Glutamatergic neuron (in vitro differentiated cells): ENCODE data around the gene BIRC6. TPM values are rescaled to one million over a fixed set of nuclear protein-coding genes. Genes with fewer than 3 reads are reported as not detected.
"Not testable (repeated sequence)": the region's sequence is repeated elsewhere in the genome, so short reads cannot be mapped to it uniquely, and the experiment has no call there.

Source experiments
- DNase-seq: peaks from one replicate; pipeline ENCODE4 v3.0.0; 2022
- H3K27ac Mint-ChIP-seq: one replicate; pipeline ENCODE4 v1.8.0; 2020; ENCODE audit warnings: mild to moderate bottlenecking, mixed read lengths, inconsistent platforms; ENCODE audit not compliant: unreplicated experiment
- H3K27me3 Mint-ChIP-seq: one replicate; pipeline ENCODE4 v1.8.0; 2020; ENCODE audit warnings: mild to moderate bottlenecking, moderate library complexity, mixed read lengths, inconsistent platforms; ENCODE audit not compliant: unreplicated experiment
- H3K36me3 Mint-ChIP-seq: one replicate; pipeline ENCODE4 v1.8.0; 2020; ENCODE audit warnings: mild to moderate bottlenecking, mixed read lengths, inconsistent platforms; ENCODE audit not compliant: unreplicated experiment
- H3K4me1 Mint-ChIP-seq: one replicate; pipeline ENCODE4 v1.8.0; 2020; ENCODE audit warnings: mild to moderate bottlenecking, low read depth, mixed read lengths, inconsistent platforms; ENCODE audit not compliant: unreplicated experiment
- H3K4me3 Mint-ChIP-seq: one replicate; pipeline ENCODE4 v1.8.0; 2020; ENCODE audit warnings: mild to moderate bottlenecking, mixed read lengths, inconsistent platforms; ENCODE audit not compliant: unreplicated experiment
- H3K9me3 Mint-ChIP-seq: one replicate; pipeline ENCODE4 v1.8.0; 2020; ENCODE audit warnings: mild to moderate bottlenecking, moderate library complexity, mixed read lengths, inconsistent platforms; ENCODE audit not compliant: unreplicated experiment
- long read RNA-seq: library from polyadenylated mRNA; unstranded; transcript quantifications from one replicate; pipeline ENCODE4 v2.0.0, GENCODE V29; 2020; ENCODE audit not compliant: unreplicated experiment
- total RNA-seq: library from RNA; stranded (reverse); fragmentation: NEBNext Ultra II Directional; extraction: Animal tissue kit (Norgen Biotek cat#: 25700); gene quantifications from one replicate; pipeline ENCODE4 v1.2.1, GENCODE V29; 2021; ENCODE audit not compliant: unreplicated experiment
- TF ChIP-seq, protein P1 (sequence below): fragments of 200-600 bp; sonication (generic); IDR thresholded peaks from one replicate; pipeline ENCODE4 v1.5.0; 2021; ENCODE audit not compliant: partially characterized antibody, unreplicated experiment

The BIRC6 gene, protein sequence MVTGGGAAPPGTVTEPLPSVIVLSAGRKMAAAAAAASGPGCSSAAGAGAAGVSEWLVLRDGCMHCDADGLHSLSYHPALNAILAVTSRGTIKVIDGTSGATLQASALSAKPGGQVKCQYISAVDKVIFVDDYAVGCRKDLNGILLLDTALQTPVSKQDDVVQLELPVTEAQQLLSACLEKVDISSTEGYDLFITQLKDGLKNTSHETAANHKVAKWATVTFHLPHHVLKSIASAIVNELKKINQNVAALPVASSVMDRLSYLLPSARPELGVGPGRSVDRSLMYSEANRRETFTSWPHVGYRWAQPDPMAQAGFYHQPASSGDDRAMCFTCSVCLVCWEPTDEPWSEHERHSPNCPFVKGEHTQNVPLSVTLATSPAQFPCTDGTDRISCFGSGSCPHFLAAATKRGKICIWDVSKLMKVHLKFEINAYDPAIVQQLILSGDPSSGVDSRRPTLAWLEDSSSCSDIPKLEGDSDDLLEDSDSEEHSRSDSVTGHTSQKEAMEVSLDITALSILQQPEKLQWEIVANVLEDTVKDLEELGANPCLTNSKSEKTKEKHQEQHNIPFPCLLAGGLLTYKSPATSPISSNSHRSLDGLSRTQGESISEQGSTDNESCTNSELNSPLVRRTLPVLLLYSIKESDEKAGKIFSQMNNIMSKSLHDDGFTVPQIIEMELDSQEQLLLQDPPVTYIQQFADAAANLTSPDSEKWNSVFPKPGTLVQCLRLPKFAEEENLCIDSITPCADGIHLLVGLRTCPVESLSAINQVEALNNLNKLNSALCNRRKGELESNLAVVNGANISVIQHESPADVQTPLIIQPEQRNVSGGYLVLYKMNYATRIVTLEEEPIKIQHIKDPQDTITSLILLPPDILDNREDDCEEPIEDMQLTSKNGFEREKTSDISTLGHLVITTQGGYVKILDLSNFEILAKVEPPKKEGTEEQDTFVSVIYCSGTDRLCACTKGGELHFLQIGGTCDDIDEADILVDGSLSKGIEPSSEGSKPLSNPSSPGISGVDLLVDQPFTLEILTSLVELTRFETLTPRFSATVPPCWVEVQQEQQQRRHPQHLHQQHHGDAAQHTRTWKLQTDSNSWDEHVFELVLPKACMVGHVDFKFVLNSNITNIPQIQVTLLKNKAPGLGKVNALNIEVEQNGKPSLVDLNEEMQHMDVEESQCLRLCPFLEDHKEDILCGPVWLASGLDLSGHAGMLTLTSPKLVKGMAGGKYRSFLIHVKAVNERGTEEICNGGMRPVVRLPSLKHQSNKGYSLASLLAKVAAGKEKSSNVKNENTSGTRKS (N-terminal part only)
- total RNA-seq, result 124 TPM
- long read RNA-seq, partial matches to known transcripts, result 3 of 4 reads
- long read RNA-seq, other reads (novel, unspliced or antisense), result 1 of 4 reads

DNA sequence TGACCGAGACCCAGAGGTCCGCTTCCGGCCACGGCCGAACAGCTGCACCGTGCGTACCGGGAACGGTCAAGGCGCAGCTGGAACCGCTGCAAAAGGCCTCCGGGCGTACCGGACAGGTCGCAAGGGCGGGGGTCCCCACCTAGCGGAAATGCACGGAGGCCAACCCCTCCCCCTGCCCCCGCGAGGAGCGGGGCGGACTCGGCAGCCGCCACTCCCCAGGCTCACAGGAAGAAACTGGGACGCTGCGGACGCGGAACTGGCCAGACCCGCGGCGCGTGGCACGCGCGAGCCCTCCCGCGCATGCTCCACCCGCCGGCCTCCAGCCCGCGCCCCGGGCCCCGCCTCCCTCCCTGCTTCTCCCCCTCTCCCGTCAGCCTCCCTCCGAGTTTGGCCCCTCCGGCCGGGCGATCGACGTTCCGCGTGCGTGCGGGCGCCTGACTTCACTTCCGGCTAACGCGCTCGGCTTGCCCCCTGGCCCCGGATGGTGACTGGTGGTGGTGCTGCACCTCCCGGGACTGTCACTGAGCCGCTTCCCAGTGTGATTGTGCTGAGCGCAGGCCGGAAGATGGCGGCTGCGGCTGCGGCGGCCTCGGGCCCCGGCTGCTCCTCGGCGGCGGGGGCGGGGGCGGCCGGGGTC lies at the start of gene BIRC6:
Gene BIRC6 (plus strand): TSS at position 343 of the 637 bp plus-strand sequence. CDS start 139 bp downstream, at position 482.
- no peaks in the 10 kb centered on the region for H3K36me3 Mint-ChIP-seq
- no peaks in the 10 kb centered on the region for H3K27me3 Mint-ChIP-seq
- peaks cover 13% of the 10 kb centered on the region for H3K9me3 Mint-ChIP-seq
- peaks cover 25% of the 10 kb centered on the region for H3K4me1 Mint-ChIP-seq
- peak within 1 kb of the TSS; percentile 79 for H3K27ac Mint-ChIP-seq
- TF ChIP-seq, protein P1, sequence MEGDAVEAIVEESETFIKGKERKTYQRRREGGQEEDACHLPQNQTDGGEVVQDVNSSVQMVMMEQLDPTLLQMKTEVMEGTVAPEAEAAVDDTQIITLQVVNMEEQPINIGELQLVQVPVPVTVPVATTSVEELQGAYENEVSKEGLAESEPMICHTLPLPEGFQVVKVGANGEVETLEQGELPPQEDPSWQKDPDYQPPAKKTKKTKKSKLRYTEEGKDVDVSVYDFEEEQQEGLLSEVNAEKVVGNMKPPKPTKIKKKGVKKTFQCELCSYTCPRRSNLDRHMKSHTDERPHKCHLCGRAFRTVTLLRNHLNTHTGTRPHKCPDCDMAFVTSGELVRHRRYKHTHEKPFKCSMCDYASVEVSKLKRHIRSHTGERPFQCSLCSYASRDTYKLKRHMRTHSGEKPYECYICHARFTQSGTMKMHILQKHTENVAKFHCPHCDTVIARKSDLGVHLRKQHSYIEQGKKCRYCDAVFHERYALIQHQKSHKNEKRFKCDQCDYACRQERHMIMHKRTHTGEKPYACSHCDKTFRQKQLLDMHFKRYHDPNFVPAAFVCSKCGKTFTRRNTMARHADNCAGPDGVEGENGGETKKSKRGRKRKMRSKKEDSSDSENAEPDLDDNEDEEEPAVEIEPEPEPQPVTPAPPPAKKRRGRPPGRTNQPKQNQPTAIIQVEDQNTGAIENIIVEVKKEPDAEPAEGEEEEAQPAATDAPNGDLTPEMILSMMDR, result no peak
- DNase-seq, result peak; percentile 99
- H3K4me3 Mint-ChIP-seq, result peak within 1 kb of the TSS; percentile 88

DNA sequence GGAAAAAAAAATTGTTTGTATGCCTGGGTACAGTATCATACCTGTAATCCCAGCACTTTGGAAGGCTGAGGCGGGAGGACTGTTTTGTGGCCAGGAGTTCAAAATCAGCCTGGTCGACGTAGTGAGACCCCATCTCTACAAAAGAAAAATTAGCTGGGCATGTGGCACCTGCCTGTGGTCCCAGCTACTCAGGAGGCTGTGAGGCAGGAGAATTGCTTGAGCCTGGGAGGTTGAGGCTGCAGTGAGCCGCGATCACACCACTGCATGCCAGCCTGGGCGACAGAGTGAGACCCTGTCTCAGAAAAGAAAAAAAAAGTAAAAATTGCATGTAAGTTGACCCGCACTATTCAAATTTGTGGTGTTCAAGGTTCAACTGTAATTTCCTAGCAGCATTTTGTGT lies 46.2 kb upstream of the BIRC6 start:
- TF ChIP-seq, protein P1, result no peak
- Mint-ChIP-seq H3K4me1 (no peaks in the 10 kb centered on the region), H3K27me3 (no peaks in the 10 kb centered on the region), H3K9me3 (no peaks in the 10 kb centered on the region), H3K4me3 (no peak overlapping the region), H3K27ac (no peak overlapping the region), H3K36me3 (no peaks in the 10 kb centered on the region)
- no peak for DNase-seq

DNA sequence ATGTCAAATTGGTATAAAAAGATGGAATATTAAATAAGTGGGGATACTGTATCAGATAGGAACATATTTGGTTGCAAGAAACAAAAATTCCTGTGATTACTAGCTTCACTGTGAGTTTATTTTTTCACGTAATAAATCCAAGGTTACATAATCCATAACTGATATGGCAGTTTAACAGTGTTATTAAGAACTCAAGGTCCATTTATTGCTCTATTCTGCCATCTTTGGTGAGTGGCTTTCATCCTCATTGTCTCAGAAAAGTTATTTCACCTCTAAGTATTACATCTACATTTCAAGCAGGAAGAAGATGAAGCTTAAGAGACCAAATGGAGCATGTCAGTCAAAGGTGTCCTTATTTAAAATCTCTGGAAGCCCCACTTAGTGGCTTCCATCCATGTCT lies 41.9 kb upstream of the BIRC6 start:
- H3K4me1 Mint-ChIP-seq, result no peaks in the 10 kb centered on the region
- no peaks in the 10 kb centered on the region for H3K9me3 Mint-ChIP-seq
- no peaks in the 10 kb centered on the region for H3K36me3 Mint-ChIP-seq
- no peak overlapping the region for H3K27ac Mint-ChIP-seq
- TF ChIP-seq, protein P1, result no peak
- DNase-seq, result no peak
- no peak overlapping the region for H3K4me3 Mint-ChIP-seq
- H3K27me3 Mint-ChIP-seq, result no peaks in the 10 kb centered on the region

DNA sequence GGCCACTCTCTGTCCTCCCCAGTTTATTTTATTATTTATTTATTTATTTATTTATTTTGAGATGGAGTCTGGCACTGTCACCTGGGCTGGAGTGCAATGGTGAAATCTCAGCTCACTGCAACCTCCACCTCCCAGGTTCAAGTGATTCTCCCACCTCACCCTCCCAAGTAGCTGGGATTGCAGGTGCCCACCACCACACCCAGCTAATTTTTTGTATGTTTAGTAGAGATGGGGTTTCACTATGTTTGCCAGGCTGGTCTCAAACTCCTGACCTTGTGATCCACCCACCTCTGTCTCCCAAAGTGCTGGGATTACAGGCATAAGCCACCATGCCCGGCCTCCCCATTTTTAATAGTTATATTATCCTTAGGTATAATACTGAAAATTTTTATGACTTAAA lies 28.1 kb upstream of the BIRC6 start:
- not testable (repeated sequence) for H3K4me1 Mint-ChIP-seq, H3K9me3 Mint-ChIP-seq, DNase-seq, H3K36me3 Mint-ChIP-seq, H3K27me3 Mint-ChIP-seq, H3K4me3 Mint-ChIP-seq, H3K27ac Mint-ChIP-seq

DNA sequence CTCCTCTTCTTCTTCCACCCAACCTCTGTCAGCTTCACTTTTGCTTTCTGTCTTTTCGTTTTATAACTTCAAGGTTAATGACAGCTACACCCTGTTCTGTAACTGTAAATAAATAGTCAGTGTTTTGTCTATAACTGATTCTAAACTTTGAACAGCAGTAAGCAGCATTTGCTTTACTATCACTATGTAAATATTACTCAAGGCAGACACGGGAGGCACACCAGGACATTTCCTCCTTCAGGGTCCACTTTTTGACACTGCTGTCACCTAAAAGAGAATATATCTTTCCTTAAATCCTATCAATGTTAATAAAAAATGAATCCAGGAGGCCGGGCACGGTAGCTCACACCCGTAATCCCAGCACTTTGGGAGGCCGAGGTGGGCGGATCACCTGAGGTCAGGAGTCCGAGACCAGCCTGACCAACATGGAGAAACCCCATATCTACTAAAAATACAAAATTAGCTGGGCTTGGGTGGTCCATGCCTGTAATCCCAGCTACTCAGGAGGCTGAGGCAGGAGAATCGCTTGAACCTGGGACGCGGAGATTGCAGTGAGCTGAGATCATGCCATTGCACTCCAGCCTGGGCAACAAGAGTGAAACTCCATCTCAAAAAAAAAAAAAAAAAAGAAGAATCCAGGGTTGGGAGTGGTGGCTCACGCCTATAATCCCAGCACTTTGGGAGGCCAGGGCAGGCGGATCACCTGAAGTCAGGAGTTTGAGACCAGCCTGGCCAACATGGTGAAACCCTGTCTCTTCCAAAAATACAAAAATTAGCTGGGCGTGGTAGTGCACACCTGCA lies 27.4 kb upstream of the BIRC6 start:
- H3K27me3 Mint-ChIP-seq, H3K9me3 Mint-ChIP-seq, H3K27ac Mint-ChIP-seq, H3K4me1 Mint-ChIP-seq, H3K4me3 Mint-ChIP-seq, H3K36me3 Mint-ChIP-seq, DNase-seq: not testable (repeated sequence)
